HL-60 (cell line): ENCODE results near the gene TMEM201.

Experiments
- CTCF ChIP-seq: IDR thresholded peaks from one replicate; pipeline ENCODE4 v1.5.1; 2011; ENCODE audit warnings: low read length, control low read depth, inconsistent platforms; ENCODE audit not compliant: insufficient read depth
- POLR2AphosphoS5 ChIP-seq: IDR thresholded peaks from 2 replicates; pipeline ENCODE4 v1.6.1; 2012; ENCODE audit warnings: low read depth
- REST ChIP-seq: IDR thresholded peaks from 2 replicates; pipeline ENCODE4 v1.6.1; 2012; ENCODE audit warnings: low read depth; ENCODE audit not compliant: insufficient replicate concordance

GRCh38 chr1:9597361-9598315 is 8.9 kb downstream of the TMEM201 start:
- TF ChIP-seq CTCF = no peak
- no peak for TF ChIP-seq POLR2AphosphoS5
- TF ChIP-seq REST = no peak
